Renal pelvis (tissue), 12 donors: ENCODE results near the gene SLC16A12. TPM values are rescaled to one million over a fixed set of nuclear protein-coding genes. Genes with fewer than 3 reads are reported as not detected.

ENCODE experiments used
- DNase-seq: peaks from one replicate; pipeline ENCODE4 v3.0.0-alpha.2; 2013
- long read RNA-seq, 16 experiments: transcript quantifications; one replicate each; lab custom pipeline, GENCODE V29; 2026
- polyA plus RNA-seq, 3 donors: library from polyadenylated mRNA; unstranded; fragments of 120-200 nt; gene quantifications; one replicate each; pipeline ENCODE4 v1.2.1, GENCODE V29; 2013; ENCODE audit not compliant: insufficient read length in 3 of 3

Gene SLC16A12, protein sequence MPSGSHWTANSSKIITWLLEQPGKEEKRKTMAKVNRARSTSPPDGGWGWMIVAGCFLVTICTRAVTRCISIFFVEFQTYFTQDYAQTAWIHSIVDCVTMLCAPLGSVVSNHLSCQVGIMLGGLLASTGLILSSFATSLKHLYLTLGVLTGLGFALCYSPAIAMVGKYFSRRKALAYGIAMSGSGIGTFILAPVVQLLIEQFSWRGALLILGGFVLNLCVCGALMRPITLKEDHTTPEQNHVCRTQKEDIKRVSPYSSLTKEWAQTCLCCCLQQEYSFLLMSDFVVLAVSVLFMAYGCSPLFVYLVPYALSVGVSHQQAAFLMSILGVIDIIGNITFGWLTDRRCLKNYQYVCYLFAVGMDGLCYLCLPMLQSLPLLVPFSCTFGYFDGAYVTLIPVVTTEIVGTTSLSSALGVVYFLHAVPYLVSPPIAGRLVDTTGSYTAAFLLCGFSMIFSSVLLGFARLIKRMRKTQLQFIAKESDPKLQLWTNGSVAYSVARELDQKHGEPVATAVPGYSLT
- 10 to 100 TPM; 18.7 to 32.1 (median 29.7) TPM for polyA plus RNA-seq
- long read RNA-seq, donor 1 = 0 reads
- long read RNA-seq, donor 2 = 0 reads
- long read RNA-seq, donor 3 = 0 reads
- long read RNA-seq, donor 4 = 0 reads
- long read RNA-seq, donor 5 = 0 reads
- long read RNA-seq, donor 6 = 0 reads
- long read RNA-seq, donor 7 = 0 reads
- long read RNA-seq, donor 8 = 0 reads
- long read RNA-seq, donor 9 = 0 reads
- long read RNA-seq, donor 10, full-length matches to known transcripts = 1 of 6 reads
- long read RNA-seq, donor 10, partial matches to known transcripts = 0 of 6 reads
- long read RNA-seq, donor 10, other reads (novel, unspliced or antisense) = 5 of 6 reads
- long read RNA-seq, donor 11 = 0 reads
- long read RNA-seq, donor 12 = 0 reads
- long read RNA-seq, donor 13 = 0 reads
- long read RNA-seq, donor 14 = 0 reads
- long read RNA-seq, donor 15 = 0 reads
- long read RNA-seq, donor 16, partial matches to known transcripts = 0 of 6 reads
- long read RNA-seq, donor 16, other reads (novel, unspliced or antisense) = 6 of 6 reads

DNA sequence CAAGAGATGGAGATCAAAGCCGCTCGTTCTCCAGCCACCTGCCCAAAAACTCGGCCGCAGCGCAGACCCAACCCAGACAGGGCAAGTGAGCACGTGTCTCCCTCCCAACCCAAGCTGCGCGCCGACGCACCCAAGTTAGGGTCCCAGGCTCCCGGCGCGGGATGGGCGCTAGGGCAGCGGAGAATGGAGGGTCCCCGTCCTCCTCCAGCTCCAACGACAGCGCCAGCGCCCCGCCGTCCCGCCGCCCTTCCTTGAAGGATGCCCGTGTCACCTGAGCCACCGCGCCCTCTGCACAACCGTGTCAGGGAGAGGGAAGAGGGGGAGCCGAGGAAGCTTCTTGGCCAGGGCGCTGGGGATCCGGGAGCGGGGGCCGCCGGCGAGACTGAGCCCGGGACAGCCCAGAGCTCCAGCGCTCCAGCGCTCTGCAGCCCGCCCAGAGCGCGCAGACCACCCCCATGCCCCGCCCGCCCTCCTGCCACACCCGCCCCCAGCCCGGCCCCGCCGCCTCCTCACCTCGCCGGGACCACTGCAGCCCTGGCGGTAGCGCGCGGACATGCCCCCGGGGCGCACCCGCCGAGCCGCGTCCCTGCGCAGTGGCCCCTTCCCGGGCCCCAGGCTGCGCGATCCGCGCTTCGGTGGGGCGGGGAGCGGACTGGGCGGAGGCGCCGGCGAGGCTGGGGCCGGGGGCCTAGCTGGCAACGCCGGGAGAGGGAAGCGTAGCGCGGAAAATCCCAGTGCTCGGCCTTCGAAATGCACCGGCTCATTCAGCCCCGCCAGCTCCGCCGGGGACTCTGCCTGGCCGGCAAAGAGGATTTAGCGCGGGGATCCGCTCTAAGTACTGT is at the start of gene SLC16A12:
SLC16A12 (minus strand) TSS at position 424 of the 842 bp plus-strand sequence. CDS start 73,016 bp downstream, outside the sequence.
- DNase-seq = peak; percentile 43

DNA sequence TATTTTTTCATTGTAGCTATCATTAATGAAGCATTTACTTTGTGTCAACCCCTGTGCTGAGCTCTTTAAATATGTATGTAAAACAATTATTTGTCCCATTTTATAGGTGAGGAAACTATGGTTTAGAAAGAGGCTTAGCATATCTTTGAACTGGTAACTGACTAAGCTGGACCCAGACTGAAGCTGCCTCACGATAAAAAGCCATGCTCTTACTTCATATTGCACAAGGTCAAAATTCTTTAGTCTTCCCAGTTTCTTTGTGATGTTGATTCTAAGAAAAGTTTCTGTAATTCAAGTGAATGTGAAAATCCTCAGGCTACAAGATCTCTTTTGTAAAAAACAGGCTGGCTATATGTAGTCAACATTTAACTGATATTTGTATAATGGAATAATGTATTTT is 46.6 kb upstream of the SLC16A12 start:
- DNase-seq = no peak

DNA sequence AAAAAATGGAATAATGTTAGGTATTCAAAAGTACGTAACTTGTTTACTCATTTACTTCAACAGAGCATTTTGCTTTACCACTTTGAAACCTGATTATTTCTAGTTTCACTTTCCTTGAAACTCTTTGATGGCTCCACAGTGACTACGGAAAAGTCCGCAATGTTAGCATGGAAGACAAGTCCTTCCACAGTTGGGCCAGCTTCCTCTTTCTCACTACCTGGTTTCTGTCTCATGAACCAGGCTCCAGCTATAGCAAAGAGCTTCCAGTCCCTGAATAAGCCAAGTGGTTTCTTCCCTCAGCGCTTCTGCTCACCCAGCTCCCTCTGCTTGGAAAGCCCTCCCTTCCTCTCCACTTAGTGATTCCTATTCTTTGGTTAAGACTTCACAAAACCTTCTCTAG is 44.8 kb upstream of the SLC16A12 start:
- no peak for DNase-seq

DNA sequence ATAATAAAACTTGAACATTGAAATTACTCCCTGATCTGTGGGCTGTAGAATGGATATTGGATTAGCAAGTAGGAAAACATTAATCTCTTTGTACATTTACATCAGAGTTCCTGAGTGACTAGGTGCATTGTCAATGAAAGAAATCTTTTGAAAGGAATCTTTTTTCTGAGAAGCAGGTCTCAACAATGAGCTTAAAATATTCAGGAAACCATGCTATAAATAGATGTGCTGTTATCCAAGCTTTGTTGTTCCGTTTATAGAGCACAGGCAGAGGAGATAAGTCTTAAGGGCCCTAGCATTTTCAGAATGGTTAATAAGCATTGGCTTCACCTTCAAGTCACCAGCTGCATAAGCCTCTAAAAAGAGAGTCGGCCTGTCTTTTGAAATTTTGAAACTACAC is 41.3 kb upstream of the SLC16A12 start:
- DNase-seq = no peak

DNA sequence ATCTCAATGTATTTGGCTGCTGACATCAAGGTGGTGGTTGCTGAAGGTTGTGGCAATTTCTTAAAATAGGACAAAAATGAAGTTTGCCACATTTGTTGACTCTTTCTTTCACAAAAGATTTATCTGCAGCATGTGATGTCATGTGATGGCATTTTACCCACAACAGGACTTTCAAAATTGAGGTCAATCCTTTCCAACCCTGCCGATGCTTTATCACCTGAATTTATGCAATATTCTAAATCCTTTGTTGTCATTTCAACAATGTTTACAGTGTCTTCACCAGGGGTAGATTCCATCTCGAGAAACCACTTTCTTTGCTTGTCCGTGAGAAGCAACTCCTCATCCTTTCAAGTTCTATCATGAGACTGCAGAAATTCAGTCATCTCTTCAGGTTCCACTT is 40.6 kb upstream of the SLC16A12 start:
- DNase-seq = no peak

DNA sequence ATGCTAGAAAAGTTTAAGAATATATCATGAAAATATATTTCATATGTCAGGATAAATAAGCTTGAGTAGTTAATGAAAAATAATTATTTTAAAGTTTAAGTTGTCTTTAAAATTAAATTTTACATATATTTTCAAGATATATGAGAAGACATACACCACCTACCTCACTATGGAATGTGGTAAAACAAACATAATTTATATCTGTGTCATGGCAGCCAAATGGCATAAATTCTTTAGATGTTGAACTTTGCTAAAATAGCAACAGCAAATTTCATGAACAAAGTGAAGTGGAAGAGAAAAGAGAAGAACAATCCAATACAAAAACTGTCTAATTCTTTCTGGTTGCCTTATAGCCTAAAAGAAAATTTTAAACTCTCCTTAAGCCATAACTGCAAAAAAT is 39.6 kb upstream of the SLC16A12 start:
- DNase-seq = no peak

DNA sequence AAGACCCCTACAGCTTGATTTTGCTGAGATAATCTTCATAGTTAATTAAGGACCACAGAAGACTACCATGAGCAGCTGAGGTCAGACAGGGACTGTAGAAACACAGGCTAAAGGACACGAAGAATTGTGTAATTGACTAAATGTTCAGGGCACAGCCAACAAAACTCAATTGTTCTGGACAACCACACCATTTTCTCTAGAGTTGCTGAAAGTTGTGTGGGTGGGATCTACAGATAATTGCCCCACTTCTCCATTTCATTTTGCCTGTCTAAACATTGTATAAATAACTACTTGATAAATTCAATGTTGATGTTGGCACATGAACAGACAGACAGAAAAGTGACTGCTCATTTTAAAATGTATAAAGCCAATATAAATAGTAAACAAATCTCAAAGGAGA is 39.0 kb upstream of the SLC16A12 start:
- DNase-seq = no peak

DNA sequence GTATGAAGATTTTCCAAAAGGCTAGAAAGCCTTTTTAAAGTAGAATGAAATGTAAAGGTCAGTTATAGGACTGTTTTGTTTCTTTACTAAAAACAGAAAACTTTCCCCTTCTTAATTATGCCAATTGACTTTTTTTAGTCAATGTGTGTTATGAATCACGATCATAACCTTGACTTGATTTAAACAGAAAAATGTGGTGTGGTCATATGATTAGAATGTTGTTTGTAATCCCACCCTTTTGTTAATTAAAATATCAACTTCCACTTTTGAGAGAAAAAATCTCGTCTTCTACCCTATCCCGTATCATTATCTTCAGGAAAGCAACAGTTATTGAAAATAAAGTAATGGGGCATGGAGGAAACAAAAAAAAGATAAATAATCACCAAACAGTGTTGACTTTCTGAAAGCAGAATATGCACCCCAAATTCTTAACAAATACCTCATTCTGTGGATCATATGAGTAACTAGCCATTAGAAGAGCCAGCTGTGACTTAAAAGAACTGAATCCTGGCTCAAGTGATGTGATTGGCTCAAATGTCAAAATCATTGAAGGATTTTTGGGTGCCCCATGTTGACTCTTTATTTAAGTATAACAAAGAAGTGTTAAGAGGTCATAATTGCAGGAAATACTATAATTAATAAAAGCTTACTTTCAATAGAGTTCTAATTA is 32.3 kb upstream of the SLC16A12 start:
- DNase-seq = no peak

DNA sequence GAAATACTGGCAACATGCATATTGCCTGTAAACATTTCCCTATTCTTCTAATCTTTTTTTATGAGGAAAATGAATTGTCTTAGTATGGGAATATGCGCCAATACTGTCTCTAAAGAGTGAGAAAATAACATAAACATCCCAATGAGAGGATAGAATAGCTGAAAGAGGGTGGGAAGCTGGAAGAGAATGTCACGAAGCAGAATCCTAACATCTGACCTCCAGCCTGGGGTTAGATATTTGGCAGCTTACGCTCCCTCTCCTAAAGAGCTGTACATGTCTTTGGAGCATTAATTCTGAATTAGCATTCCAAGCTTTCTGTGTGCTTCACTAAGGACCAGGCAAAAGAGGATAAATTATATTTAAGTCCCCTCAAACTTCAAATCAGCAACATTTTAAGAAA is 31.6 kb upstream of the SLC16A12 start:
- peak; percentile 38 for DNase-seq

DNA sequence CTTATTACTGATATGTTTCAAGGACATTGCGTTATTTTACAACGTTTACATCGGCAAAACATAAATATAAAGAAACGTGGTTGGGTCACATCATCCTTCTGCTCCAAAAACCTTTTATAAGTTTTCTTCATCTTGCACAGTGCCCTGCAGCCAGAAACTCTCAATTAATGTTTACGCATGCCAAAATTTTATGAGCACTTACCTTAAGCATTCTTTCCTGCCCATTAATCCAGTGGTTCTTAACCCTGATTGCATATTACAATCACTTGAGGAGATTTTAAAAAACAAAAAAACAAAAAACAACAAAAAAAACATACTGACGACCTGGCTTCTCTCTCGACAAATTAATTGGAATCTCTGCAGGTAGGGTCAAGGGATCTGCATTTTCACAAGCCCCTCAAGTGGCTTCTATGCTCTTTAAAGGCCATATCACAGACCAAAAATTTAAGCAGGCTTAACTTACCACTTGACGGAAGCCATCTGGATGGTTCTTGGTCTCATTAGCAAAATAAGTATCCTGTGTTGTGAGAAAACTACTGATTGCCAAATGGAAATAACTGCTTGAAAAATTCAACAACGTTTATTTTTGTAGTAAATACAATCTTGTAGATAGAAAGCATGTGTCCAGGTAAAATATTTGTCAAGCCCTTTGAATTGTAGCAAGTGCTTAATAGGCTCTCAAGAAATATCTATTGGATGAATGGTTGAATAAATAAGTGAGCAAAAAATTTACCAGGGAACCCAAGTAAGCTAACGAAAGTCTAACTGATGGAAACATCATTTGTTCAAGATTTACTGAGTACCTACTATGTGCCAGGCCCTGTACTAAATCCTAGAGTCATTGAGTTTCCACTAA is 30.9 kb upstream of the SLC16A12 start:
- DNase-seq = peak; percentile 53

DNA sequence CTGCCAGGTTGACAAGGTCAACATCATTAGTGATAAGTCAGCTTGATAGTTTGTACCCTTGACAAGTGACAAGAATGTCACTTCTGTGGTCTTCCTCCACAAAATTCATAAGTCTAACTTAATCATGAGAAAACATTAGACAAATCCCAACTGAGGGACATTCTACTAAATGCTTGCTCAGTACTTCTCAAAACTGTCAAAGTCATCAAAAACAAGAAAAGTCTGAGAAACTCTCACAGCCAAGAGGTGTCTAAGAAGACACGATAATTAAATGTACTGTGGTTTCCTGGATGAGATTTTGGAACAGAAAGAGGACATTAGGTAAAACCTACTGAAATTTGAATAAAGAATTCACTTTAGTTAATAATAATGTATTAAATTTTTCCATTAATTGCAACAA is 29.8 kb upstream of the SLC16A12 start:
- DNase-seq = no peak

DNA sequence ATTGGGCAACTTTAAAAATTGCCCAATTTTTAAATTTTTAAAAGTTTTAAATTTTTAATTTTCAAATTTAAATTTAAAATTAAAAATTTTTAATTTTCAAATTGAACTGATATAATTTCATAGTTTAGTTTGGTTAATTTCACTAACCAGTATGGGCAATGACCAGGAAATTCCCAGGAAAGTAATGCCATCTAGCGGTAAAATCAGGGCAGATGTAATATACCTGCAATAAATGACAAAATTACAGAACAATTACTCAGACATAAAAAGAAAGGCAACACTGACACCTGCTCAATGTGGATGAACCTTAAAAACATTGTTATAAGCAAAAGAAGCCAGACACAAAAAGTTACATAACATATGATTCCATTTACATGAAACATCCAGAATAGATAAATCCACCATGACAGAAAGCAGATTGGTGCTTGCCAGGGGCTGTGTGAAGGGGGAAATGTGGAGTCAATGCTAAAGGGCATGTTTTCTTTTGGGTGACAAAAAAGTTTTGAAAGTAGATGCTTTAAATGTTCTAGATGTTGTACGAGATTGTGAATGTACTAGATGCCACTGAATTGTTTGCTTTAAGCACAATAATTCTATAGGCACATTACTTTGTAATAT is 28.6 kb upstream of the SLC16A12 start:
- peak; percentile 39 for DNase-seq

DNA sequence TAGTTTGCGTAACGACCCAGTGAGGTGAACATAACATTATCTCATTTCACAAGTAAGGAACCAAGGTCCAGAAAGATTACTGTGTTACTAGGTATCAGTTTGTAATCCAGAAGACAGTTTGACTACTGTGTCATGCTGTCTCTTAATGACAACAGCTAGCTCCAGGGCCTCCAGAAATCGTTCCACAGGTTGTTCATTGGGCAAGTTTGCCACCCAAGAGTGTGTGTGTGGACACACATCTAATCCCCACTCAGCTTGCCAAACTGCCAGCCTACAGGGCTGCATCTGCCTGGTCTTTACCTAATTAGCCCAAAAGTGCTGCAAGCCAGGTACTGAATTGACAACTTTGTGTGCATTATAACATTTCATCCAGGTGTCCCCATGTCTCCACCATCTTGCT is 27.9 kb upstream of the SLC16A12 start:
- DNase-seq = no peak

DNA sequence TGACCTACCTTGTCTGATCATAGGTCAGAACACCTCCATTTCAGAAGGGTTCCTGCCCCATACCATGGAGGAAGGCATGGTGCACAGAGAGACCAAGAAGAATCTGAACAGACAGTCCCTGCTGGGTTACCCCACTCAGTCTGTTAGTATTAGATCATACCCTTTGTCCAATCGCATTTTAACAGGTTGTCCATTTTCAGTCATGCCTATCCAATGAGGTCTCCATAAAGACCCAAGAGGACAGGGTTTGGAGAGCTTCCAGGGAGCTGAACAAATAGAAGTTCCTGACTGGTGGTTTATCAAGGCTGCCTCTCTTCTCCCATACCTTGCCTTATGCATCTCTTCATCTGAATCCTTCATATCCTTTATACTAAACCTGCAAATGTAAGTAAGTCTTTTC is 21.2 kb upstream of the SLC16A12 start:
- DNase-seq = no peak

DNA sequence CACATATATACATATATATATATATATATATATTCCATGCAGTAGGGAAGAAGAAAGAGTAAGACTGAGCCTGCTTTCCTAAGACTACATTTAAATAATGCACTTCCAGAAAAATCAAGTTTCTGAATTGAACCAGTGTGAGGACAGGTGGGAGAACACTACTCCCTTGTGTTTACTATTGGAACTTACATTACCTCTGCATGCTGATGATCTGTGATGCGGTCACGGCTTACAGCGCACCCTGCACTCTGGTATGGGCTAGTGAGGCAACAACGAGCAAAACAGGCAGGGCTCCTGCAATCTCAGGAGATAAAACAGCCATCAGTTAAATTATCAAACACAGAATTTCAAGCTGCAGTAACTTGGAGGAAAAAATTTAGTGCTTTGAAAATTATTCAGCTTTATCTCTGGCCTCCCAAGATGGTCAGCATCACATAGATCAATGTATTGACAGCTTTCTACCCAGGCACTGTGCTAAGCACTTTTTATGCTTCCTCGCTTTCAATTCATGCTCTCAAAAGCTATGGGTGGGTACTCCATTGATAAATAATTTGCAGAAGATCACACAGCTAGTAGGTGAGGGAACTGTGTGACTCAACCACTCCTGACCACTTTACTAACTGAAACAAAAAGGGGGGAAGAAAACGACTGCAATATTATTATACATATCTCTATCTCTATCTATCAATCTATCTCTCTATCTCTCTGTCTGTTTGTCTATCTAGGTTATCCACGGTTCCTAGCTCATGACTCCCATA is 20.5 kb upstream of the SLC16A12 start:
- DNase-seq = no peak

DNA sequence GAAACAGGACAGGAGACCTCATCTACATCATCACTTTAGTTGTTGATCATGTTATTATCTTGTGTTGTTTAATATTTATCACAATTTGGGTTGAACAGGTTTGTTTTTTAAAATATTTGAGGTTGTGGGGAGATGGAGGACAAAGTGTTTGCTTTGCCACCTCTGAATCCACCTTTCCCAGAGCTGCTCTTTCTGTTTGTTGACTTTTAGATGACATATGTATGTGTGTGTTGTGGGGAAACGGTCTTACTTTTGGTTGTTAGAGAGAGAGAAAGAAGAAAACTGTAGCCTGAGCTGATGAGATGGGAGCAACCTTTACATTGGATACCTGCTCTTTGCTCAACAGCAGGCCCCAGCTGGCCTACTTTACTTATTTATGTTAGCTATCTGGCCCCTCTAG is 19.0 kb upstream of the SLC16A12 start:
- DNase-seq = no peak

DNA sequence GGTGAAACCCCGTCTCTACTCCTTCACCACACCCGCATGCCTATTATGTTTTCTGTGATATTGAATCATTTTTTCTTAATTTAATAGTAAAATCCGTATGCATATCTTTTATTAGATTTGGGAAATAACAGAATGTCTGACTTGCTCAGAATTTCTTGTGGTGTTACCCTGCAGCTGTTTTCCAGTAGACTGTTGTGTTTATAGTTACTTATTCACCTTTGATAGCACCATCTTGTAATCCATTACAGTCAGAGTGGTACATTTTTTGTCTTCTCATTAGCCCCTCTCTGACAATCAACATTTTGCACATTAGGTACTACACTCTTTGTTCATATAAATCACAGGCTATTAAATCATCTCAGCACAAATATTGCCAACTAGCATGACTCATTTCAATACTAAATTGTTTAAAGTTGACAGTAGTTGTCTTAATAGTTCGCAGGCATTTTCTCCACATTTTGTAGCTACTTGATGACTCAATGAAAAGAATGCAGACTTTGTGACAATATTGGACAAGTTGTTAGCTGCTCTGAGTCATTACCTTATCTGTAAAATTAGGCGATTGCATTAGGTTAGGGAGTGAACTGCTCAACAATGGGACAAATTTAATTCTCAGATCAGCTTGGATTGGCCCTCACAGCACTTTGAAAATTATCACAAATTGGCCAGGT is 17.8 kb upstream of the SLC16A12 start:
- DNase-seq = no peak

DNA sequence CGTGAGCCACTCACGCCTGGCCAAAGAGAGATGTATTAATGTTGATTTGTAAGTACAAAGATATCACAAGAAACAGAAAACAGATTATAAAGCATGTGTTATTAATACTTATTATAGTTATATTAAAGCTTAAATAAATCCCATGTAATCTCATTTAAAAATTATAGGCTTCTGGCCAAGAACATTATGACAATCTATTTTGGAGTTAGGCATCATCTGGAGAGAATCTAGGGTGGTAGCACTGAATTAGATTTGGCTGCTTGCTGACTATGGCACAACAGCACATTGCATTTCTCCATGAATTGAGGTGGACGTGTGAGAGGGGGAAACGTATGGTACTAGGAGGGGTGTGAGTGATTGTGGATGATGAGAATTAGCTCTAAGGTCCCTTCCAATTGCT is 16.8 kb upstream of the SLC16A12 start:
- DNase-seq = no peak
